Kidney epithelial cell (primary cell): ENCODE data around the gene EIF1B. TPM values are rescaled to one million over a fixed set of nuclear protein-coding genes. Genes with fewer than 3 reads are reported as not detected.

ENCODE experiments used
- DNase-seq: peaks from one replicate; pipeline ENCODE4 v3.0.0-alpha.2; 2010; ENCODE audit warnings: low read depth
- H3K27me3 ChIP-seq: 2 replicates; pipeline ENCODE4 v1.6.0; 2011; ENCODE audit warnings: low read length; ENCODE audit not compliant: control insufficient read depth, insufficient read depth
- H3K36me3 ChIP-seq: 2 replicates; pipeline ENCODE4 v1.5.1; 2011; ENCODE audit warnings: low read length; ENCODE audit not compliant: control insufficient read depth, insufficient read depth
- H3K4me3 ChIP-seq: 2 replicates; pipeline ENCODE4 v1.5.1; 2011; ENCODE audit warnings: low read depth, mild to moderate bottlenecking, control low read depth, low read length
- CTCF ChIP-seq: IDR thresholded peaks from 2 replicates; pipeline ENCODE4 v1.5.1; 2011; ENCODE audit warnings: mild to moderate bottlenecking, moderate library complexity, low read length, control low read depth, inconsistent platforms; ENCODE audit not compliant: insufficient read depth, poor library complexity, severe bottlenecking
- total RNA-seq: library from RNA; depleted of rRNA; stranded (reverse); fragments of >200 nt; gene quantifications from 2 replicates; pipeline ENCODE4 v1.2.3, GENCODE V29; 2015

Gene EIF1B
- total RNA-seq, 1 donor from 2014 or later = 38.1 TPM

- Histone ChIP-seq H3K27me3 (no peaks in the 10 kb centered on the region), H3K36me3 (no peaks in the 10 kb centered on the region), H3K4me3 (peak overlapping the region; percentile 95)
- no peak for DNase-seq
- no peak for TF ChIP-seq CTCF
Observed at GRCh38 chr3:40309925-40310695, 603 bp downstream of the EIF1B start.

- Histone ChIP-seq H3K4me3 (peak overlapping the region; percentile 95), H3K27me3 (no peaks in the 10 kb centered on the region), H3K36me3 (no peaks in the 10 kb centered on the region)
- no peak for TF ChIP-seq CTCF
- DNase-seq = no peak
Observed at GRCh38 chr3:40310705-40311104, 1.2 kb downstream of the EIF1B start.

GRCh38 chr3:40312661-40313226, 3.2 kb downstream of the EIF1B start:
- no peak overlapping the region for H3K4me3 ChIP-seq
- DNase-seq = no peak
- no peaks in the 10 kb centered on the region for H3K27me3 ChIP-seq
- no peaks in the 10 kb centered on the region for H3K36me3 ChIP-seq
- no peak for TF ChIP-seq CTCF

- Histone ChIP-seq H3K4me3 (no peak overlapping the region), H3K36me3 (no peaks in the 10 kb centered on the region), H3K27me3 (no peaks in the 10 kb centered on the region)
- DNase-seq = no peak
- TF ChIP-seq CTCF = no peak
Observed at GRCh38 chr3:40313975-40314860, 4.7 kb downstream of the EIF1B start.

- no peaks in the 10 kb centered on the region for H3K27me3 ChIP-seq
- DNase-seq = no peak
- no peaks in the 10 kb centered on the region for H3K36me3 ChIP-seq
- TF ChIP-seq CTCF = peak; percentile 76
- no peak overlapping the region for H3K4me3 ChIP-seq
Observed at GRCh38 chr3:40317061-40317855, 7.8 kb downstream of the EIF1B start.
